Endothelial cell of umbilical vein (primary cell): ENCODE measurements around the gene ITSN1. TPM values are rescaled to one million over a fixed set of nuclear protein-coding genes. Genes with fewer than 3 reads are reported as not detected.

Experiments used
- BruUV-seq: library from RNA; stranded (reverse); fragments of 400-500 nt; replicated peaks from 2 replicates; lab custom pipeline; 2021; lab: Mats Ljungman, UMichigan
- CTCF ChIA-PET: fragments of 300-600, 350-600 bp; sonication (Branson Sonifier 250); formaldehyde crosslinking; loops from one replicate; lab custom pipeline; 2021; ENCODE audit warnings: antibody characterized with exemption, inconsistent platforms; lab: Charles Lee
- POLR2A ChIA-PET: fragments of 300-600, 350-600 bp; sonication (Branson Sonifier 250); formaldehyde crosslinking; loops from one replicate; lab custom pipeline; 2021; ENCODE audit warnings: antibody characterized with exemption, inconsistent platforms; lab: Charles Lee
- DNase-seq: peaks from one replicate; pipeline ENCODE4 v3.0.0-alpha.2; 2011; ENCODE audit warnings: low read depth, low spot score
- FAIRE-seq: peaks from 2 replicates; lab custom pipeline; 2011; peaks lifted over from hg19 to GRCh38; lab: Jason Lieb, UNC
- H2AFZ ChIP-seq: 2 replicates; pipeline ENCODE4 v1.6.0; 2012; ENCODE audit warnings: low read depth, low read length, control low read depth, inconsistent platforms
- H3K27ac ChIP-seq: 2 replicates; pipeline ENCODE4 v1.5.1; 2011; ENCODE audit warnings: low read depth, mild to moderate bottlenecking, control low read depth, low read length, moderate library complexity; ENCODE audit not compliant: insufficient read depth
- H3K27me3 ChIP-seq, 2 experiments: 2 replicates each; pipeline versions ENCODE4 v1.6.0 to v1.6.1; 2011; ENCODE audit warnings: low read length in 2 of 2, mixed read lengths in 1 of 2; ENCODE audit not compliant: control insufficient read depth in 2 of 2, insufficient read depth in 2 of 2
- H3K36me3 ChIP-seq, 2 experiments: 2 replicates in 1 of 2; 3 replicates in 1 of 2; pipeline ENCODE4 v1.5.1; 2011; ENCODE audit warnings: low read length in 2 of 2, mild to moderate bottlenecking in 1 of 2, moderate library complexity in 1 of 2; ENCODE audit not compliant: control insufficient read depth in 2 of 2, insufficient read depth in 2 of 2; ENCODE audit errors: extremely low read depth in 1 of 2
- H3K4me1 ChIP-seq: 3 replicates; pipeline ENCODE4 v1.5.1; 2011; ENCODE audit warnings: mild to moderate bottlenecking, low read length; ENCODE audit not compliant: control insufficient read depth, insufficient read depth; ENCODE audit errors: extremely low read depth
- H3K4me2 ChIP-seq: 2 replicates; pipeline ENCODE4 v1.6.1; 2011; ENCODE audit warnings: low read length, control low read depth, mixed read lengths; ENCODE audit not compliant: insufficient read depth
- H3K4me3 ChIP-seq, 3 experiments: fragments of 200-600 bp in 1 of 3; sonication (generic), shearing (Covaris generic) in 1 of 3; replicated peaks in 1 of 3; 2 replicates each; pipeline ENCODE4 v1.5.1; 2011 to 2016; ENCODE audit warnings: control low read depth in 3 of 3, low read length in 3 of 3, mild to moderate bottlenecking in 2 of 3, inconsistent platforms in 1 of 3, low read depth in 1 of 3, moderate library complexity in 1 of 3; ENCODE audit not compliant: insufficient read depth in 1 of 3
- H3K79me2 ChIP-seq: 2 replicates; pipeline ENCODE4 v1.6.0; 2012; ENCODE audit warnings: low read length, inconsistent platforms; ENCODE audit not compliant: control insufficient read depth, insufficient read depth
- H3K9ac ChIP-seq: replicated peaks from 2 replicates; pipeline ENCODE3; 2011; ENCODE audit warnings: low read length, control low read depth; ENCODE audit not compliant: insufficient read depth; ENCODE audit errors: extremely low read depth
- H3K9me1 ChIP-seq: replicated peaks from 3 replicates; pipeline ENCODE4 v1.6.0; 2011; ENCODE audit warnings: mild to moderate bottlenecking, low read length; ENCODE audit not compliant: control insufficient read depth, insufficient read depth; ENCODE audit errors: extremely low read depth
- H3K9me3 ChIP-seq: replicated peaks from 2 replicates; pipeline ENCODE4 v1.5.1; 2012; ENCODE audit warnings: low read length, inconsistent platforms; ENCODE audit not compliant: control insufficient read depth, insufficient read depth
- H4K20me1 ChIP-seq: replicated peaks from 2 replicates; pipeline ENCODE3; 2011; ENCODE audit warnings: mild to moderate bottlenecking, low read length; ENCODE audit not compliant: control insufficient read depth, insufficient read depth; ENCODE audit errors: extremely low read depth
- CTCF ChIP-seq, 2 donors: IDR thresholded peaks; 1 replicate in 1 of 2; 2 replicates in 1 of 2; pipeline ENCODE4 v1.5.1; 2011; ENCODE audit warnings: low read length in 2 of 2, mild to moderate bottlenecking in 2 of 2, moderate library complexity in 2 of 2, control low read depth in 1 of 2, inconsistent platforms in 1 of 2, low read depth in 1 of 2; ENCODE audit not compliant: insufficient read depth in 1 of 2; ENCODE audit errors: extremely low read depth in 1 of 2
- EZH2 ChIP-seq: IDR thresholded peaks from 2 replicates; pipeline ENCODE4 v1.6.1; 2012; ENCODE audit warnings: borderline replicate concordance, low read depth, mild to moderate bottlenecking, moderate library complexity, low read length, inconsistent platforms; ENCODE audit not compliant: severe bottlenecking
- FOS ChIP-seq: IDR thresholded peaks from 2 replicates; pipeline ENCODE4 v1.6.1; 2011; ENCODE audit warnings: mild to moderate bottlenecking, low read length, moderate library complexity, borderline replicate concordance; ENCODE audit not compliant: insufficient read depth
- GATA2 ChIP-seq: IDR thresholded peaks from 2 replicates; pipeline ENCODE4 v1.7.0; 2011; ENCODE audit warnings: low read depth, mild to moderate bottlenecking, moderate library complexity, mixed read lengths, low read length; ENCODE audit not compliant: insufficient read length, insufficient read depth
- JUN ChIP-seq: IDR thresholded peaks from 2 replicates; pipeline ENCODE4 v1.6.1; 2011; ENCODE audit warnings: borderline replicate concordance, low read depth; ENCODE audit not compliant: insufficient read length, insufficient read depth
- MYC ChIP-seq: IDR thresholded peaks from one replicate; pipeline ENCODE4 v1.6.1; 2011; ENCODE audit warnings: mild to moderate bottlenecking, low read depth, low read length
- POLR2A ChIP-seq: IDR thresholded peaks from 2 replicates; pipeline ENCODE4 v1.6.1; 2012; ENCODE audit warnings: low read depth, mild to moderate bottlenecking, control low read depth, low read length
- POLR2AphosphoS5 ChIP-seq: IDR thresholded peaks from 2 replicates; pipeline ENCODE4 v1.6.1; 2012; ENCODE audit warnings: low read depth, mild to moderate bottlenecking, control low read depth, low read length, moderate library complexity; ENCODE audit not compliant: insufficient read depth
- dilution Hi-C: fragments of 300-500 bp; cut with MboI; formaldehyde crosslinking; loops from one replicate; pipeline ENCODE4 v1.15.0; 2019; ENCODE audit warnings: low sequenced_read_pairs; ENCODE audit not compliant: extremely low pct_ligation_motif_present
- intact Hi-C: fragments of 100-400 bp; cut with micrococcal nuclease; formaldehyde crosslinking; loops from one replicate; pipeline ENCODE4 v1.10.0; 2022
- polyA plus RNA-seq, 4 experiments: library from polyadenylated mRNA; depleted of rRNA in 3 of 4; stranded (reverse) in 3 of 4; unstranded in 1 of 4; fragments of >200 nt; gene quantifications; 2 replicates each; pipeline versions ENCODE4 v1.2.1 to v1.2.3, GENCODE V29; 2011 to 2012; ENCODE audit warnings: missing spikeins in 1 of 4
- total RNA-seq: library from RNA; stranded (reverse); gene quantifications from 2 replicates; pipeline ENCODE4 v1.2.3, GENCODE V29; 2021
- TF ChIP-seq, protein P1 (sequence below): IDR thresholded peaks from 2 replicates; pipeline ENCODE4 v1.6.1; 2011; ENCODE audit not compliant: insufficient read depth, insufficient read length

The ITSN1 gene
- total and polyA plus RNA-seq, 2 donors (not counting 3 experiments of a cell fraction or from before 2014, with no cell fraction given): 72.2 to 86.8 TPM

GRCh38 chr21:33761441-33762036 lies 119.2 kb downstream of the ITSN1 start:
- TF ChIP-seq EZH2 (no peak), GATA2 (peak; percentile 25), CTCF (IDR thresholded peaks at IDR 0.05; ENCODE audit: extremely low read depth in 1 of 2, insufficient read depth in 1 of 2, low read depth in 1 of 2, low read length in 2 of 2) (no peak), MYC (peak; percentile 41), POLR2AphosphoS5 (peak; percentile 83), FOS (peak; percentile 89), POLR2A (peak; percentile 58), JUN (peak; percentile 99)
- TF ChIP-seq, protein P1, sequence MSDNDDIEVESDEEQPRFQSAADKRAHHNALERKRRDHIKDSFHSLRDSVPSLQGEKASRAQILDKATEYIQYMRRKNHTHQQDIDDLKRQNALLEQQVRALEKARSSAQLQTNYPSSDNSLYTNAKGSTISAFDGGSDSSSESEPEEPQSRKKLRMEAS: no peak
- POLR2A ChIA-PET: interaction anchor here (0.6 kb wide), 1 partner anchor 51 kb away, joined by 3 read pairs; no protein-coding TSS in a partner anchor
- peak; percentile 94 for FAIRE-seq

More at GRCh38 chr21:33761441-33762036, 119.2 kb downstream of the ITSN1 start:
- no peaks in the 10 kb centered on the region for H3K9me1 ChIP-seq
- H3K27ac ChIP-seq: peak overlapping the region; percentile 97
- no peaks in the 10 kb centered on the region for H3K27me3 ChIP-seq
- H4K20me1 ChIP-seq: no peaks in the 10 kb centered on the region
- CTCF ChIA-PET: interaction anchor here (0.8 to 1.6 kb wide), 3 partner anchors 28 to 156 kb away, joined by 3 to 4 read pairs (median 4); no protein-coding TSS in a partner anchor
- H2AFZ ChIP-seq: no peak overlapping the region
- H3K4me1 ChIP-seq: peaks cover 41% of the 10 kb centered on the region
- intact Hi-C loops: loop anchor here (1.0 to 5.0 kb wide), 7 partner anchors 8 to 766 kb away; partner anchors contain the start of gene ITSN1
- peaks cover 7% of the 10 kb centered on the region for H3K79me2 ChIP-seq
- H3K9me3 ChIP-seq: no peaks in the 10 kb centered on the region
- H3K4me2 ChIP-seq: peak overlapping the region; percentile 82
- TSS peak; percentile 85 for BruUV-seq
- dilution Hi-C loops: no loop called here
- peak overlapping the region in 2 of 3 experiments; percentile 6 to 61 for H3K4me3 ChIP-seq
- peak overlapping the region; percentile 96 for H3K9ac ChIP-seq
- DNase-seq: peak; percentile 95
- H3K36me3 ChIP-seq: peaks cover 2 to 6% of the 10 kb centered on the region in 2 experiments
